NCI-H2227 treated with DMSO at 0.1 percent for 48 hours (cell line): ENCODE results near the gene CENPU.

Experiments used
- DNase-seq: peaks from one replicate; lab custom pipeline; 2025; lab: John Stamatoyannopoulos, UW

Gene CENPU

GRCh38 chr4:184706453-184706852 is 27.4 kb downstream of the CENPU start:
- DNase-seq: no peak

- DNase-seq: no peak
These were observed 28.2 kb downstream of the CENPU start for GRCh38 chr4:184705692-184706091.

GRCh38 chr4:184702114-184702513 is 31.8 kb downstream of the CENPU start:
- DNase-seq: no peak

- no peak for DNase-seq
These were observed 34.0 kb downstream of the CENPU start for GRCh38 chr4:184699941-184700340.

- no peak for DNase-seq
These were observed 35.9 kb downstream of the CENPU start for GRCh38 chr4:184697956-184698355.

- DNase-seq: no peak
These were observed 38.6 kb downstream of the CENPU start for GRCh38 chr4:184695178-184695896.

- no peak for DNase-seq
These were observed 39.4 kb downstream of the CENPU start for GRCh38 chr4:184694412-184694956.

GRCh38 chr4:184693056-184693455 is 40.8 kb downstream of the CENPU start:
- no peak for DNase-seq

- DNase-seq: no peak
These were observed 44.2 kb downstream of the CENPU start for GRCh38 chr4:184689681-184690080.

- no peak for DNase-seq
These were observed 45.4 kb downstream of the CENPU start for GRCh38 chr4:184688447-184688846.

GRCh38 chr4:184688005-184688404 is 45.9 kb downstream of the CENPU start:
- no peak for DNase-seq

- DNase-seq: no peak
These were observed 49.3 kb downstream of the CENPU start for GRCh38 chr4:184684491-184685189.

GRCh38 chr4:184681916-184682315 is 52.0 kb downstream of the CENPU start:
- DNase-seq: no peak

GRCh38 chr4:184680698-184681097 is 53.2 kb downstream of the CENPU start:
- no peak for DNase-seq

- DNase-seq: no peak
These were observed 57.9 kb downstream of the CENPU start for GRCh38 chr4:184675821-184676492.

- DNase-seq: no peak
These were observed 58.9 kb downstream of the CENPU start for GRCh38 chr4:184675018-184675417.

- DNase-seq: no peak
These were observed 59.9 kb downstream of the CENPU start for GRCh38 chr4:184674011-184674410.

- DNase-seq: no peak
These were observed 61.2 kb downstream of the CENPU start for GRCh38 chr4:184672741-184673140.

- DNase-seq: no peak
These were observed 62.8 kb downstream of the CENPU start for GRCh38 chr4:184671101-184671500.

GRCh38 chr4:184669251-184669650 is 64.6 kb downstream of the CENPU start:
- DNase-seq: no peak

GRCh38 chr4:184668511-184669114 is 65.3 kb downstream of the CENPU start:
- no peak for DNase-seq

GRCh38 chr4:184668096-184668495 is 65.8 kb downstream of the CENPU start:
- DNase-seq: no peak
